HG03108 (cell line): ENCODE data around the gene UGT1A5.
"Not testable (repeated sequence)": the region's sequence is repeated elsewhere in the genome, so short reads cannot be mapped to it uniquely, and the experiment has no call there.

Experiments
- ATAC-seq: cut with Tn5 transposase; IDR thresholded peaks from one replicate; pipeline ENCODE4 v1.9.1; 2021; ENCODE audit warnings: moderate library complexity; ENCODE audit not compliant: unreplicated experiment

UGT1A5 gene

GRCh38 chr2:233692648-233693047 is 20.1 kb upstream of the UGT1A5 start, which contains the start of gene UGT1A6:
TSS of gene UGT1A6 (plus strand) at chr2:233692890. CDS start at chr2:233693005, 115 bp downstream.
- ATAC-seq: no peak

DNA sequence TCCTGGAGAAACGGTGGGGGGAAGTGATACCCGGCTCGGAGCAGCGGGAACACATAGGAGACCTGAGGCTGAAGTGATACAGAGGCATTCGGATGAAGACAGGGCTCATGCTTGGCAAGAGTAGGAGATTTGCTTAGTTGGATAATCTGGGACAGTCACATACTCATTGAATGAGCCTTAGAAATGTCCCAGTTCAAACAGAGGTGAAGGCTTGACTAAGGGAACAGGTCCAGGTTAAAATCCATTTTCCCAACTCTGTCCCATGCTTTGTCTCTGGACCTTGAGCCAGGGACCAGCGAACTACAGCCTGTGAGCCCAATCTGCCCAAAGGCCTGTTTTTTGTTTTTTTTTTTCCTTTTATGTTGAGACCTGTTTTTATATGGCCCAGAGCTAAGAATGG is 18.7 kb upstream of the UGT1A5 start:
- ATAC-seq: no peak

- no peak for ATAC-seq
These were observed 14.0 kb upstream of the UGT1A5 start for GRCh38 chr2:233698740-233699139.

GRCh38 chr2:233699424-233700027 is 13.2 kb upstream of the UGT1A5 start:
- no peak for ATAC-seq

GRCh38 chr2:233700028-233700635 is 12.6 kb upstream of the UGT1A5 start:
- no peak for ATAC-seq

DNA sequence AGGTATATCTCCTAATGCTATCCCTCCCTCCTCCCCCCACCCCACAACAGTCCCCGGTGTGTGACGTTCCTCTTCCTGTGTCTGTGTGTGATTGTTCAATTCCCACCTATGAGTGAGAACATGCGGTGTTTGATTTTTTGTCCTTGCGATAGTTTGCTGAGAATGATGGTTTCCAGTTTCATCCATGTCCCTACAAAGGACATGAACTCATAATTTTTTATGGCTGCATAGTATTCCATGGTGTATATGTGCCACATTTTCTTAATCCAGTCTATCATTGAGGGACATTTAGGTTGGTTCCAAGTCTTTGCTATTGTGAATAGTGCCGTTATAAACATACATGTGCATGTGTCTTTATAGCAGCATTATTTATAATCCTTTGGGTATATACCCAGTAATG is 11.9 kb upstream of the UGT1A5 start:
- not testable (repeated sequence) for ATAC-seq

DNA sequence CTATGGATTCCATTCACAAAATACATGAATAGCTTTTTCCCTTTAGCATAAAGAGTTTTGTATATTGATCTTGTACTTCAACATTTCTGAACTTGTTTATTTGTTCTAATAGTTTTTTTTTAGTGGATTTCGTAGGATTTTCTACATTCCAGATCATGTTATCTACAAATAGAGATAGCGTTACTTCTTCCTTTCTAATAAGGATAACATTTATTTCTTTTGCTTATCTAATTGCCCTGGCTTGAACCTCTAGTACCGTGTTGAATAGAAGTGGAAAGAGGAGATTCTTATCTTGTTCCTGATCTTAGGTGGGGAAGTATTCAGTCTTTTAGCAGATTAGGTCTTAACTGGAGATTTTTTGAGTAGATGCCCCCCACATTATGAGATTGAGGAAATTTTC is 10.5 kb upstream of the UGT1A5 start:
- no peak for ATAC-seq

DNA sequence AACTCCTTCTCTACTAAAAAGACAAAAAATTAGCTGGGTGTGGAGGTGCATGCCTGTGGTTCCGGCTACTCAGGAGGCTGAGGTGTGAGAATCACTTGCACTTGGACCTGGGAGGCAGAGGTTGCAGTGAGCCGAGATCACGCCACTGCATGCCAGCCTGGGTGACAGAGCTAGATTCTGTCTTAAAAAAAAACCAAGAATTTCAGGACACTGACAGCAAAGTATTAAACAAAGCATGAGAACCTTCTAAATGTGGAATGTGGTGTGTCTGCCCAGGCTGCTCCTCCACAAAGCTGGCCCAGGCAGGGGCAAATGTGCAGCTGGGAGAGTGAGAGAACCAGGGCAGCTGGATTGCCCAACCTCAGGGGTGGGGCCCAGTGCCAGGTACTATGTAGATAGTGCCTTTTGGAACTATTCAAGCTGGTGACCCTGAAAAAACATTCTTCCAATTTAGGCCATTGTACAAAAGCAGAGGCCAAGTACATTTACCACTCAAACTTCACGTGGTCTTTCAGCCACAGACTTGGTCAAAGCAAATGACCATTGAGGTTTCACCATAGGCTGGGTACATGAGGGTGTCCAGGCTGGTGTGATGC is 6.7 kb upstream of the UGT1A5 start:
- ATAC-seq: no peak

- ATAC-seq: no peak
These were observed 6.0 kb upstream of the UGT1A5 start for GRCh38 chr2:233706720-233707119.

DNA sequence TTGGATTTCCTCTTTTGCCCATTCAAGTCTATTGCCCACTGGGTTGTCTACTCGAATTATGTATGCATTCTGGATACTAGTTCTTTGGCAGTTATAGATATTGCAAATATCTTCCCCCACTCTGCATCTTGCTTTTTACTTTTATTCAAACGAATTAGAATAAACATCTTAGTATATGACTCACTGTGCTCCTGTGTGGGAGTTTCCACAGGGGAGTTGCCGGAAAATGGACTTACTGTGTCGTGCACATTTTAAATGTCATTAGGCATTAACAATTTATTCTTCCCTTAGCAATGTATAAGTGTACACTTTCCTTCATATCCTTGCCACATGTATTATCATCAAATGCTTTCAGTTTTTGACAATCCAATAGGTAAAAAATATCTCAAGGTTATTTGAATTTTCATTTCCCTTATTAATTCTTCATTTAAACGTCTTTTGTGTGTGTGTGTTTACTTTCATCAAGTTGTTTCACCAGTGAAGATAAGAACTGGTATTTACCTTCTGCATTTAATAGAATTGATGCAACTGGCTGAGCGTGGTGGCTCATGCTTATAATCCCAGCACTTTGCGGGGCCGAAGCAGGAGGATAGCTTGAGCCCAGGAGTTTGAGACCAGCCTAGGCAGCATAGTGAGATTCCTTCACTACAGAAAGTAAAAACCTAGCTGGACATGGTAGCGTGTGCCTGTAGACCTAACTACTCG is 4.6 kb upstream of the UGT1A5 start:
- ATAC-seq: no peak

DNA sequence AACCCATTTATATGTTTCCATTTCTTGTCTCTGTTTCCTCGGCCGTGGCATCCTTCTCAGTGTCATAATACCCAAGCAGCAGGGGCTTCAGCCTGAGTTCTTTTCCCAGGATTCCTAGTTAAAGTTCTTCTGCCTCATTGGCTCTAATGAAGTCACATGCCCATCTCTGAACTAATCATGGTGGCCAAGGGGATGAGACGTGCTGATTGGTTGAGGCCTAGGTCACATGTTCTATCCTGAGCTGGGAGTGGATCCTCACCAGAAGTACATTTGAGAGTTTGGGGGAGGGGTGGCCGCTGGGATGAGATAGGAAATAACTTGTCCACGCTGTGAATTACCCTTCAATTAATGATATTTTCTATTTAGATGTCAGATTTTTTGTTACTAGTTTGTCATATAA is 3.8 kb upstream of the UGT1A5 start:
- ATAC-seq: no peak

GRCh38 chr2:233711312-233712008 is 1.2 kb upstream of the UGT1A5 start:
- peak; percentile 59 for ATAC-seq

DNA sequence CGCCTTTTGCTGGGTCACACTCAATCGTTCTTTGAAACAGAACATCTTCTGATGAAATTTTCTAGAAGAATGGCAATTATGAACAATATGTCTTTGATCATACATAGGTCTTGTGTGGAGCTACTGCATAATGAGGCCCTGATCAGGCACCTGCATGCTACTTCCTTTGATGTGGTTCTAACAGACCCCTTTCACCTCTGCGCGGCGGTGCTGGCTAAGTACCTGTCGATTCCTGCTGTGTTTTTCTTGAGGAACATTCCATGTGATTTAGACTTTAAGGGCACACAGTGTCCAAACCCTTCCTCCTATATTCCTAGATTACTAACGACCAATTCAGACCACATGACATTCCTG is 532 bp downstream of the UGT1A5 start:
- ATAC-seq: no peak

GRCh38 chr2:233714121-233714520 is 1.4 kb downstream of the UGT1A5 start:
- ATAC-seq: no peak

- no peak for ATAC-seq
These were observed 5.8 kb downstream of the UGT1A5 start, which contains the start of gene UGT1A4 for GRCh38 chr2:233718552-233718951. TSS of gene UGT1A4 (plus strand) at chr2:233718736. CDS start at chr2:233718821, 85 bp downstream.

- ATAC-seq: no peak
These were observed 16.1 kb downstream of the UGT1A5 start, which contains the start of gene UGT1A3 for GRCh38 chr2:233728723-233729301. TSS of gene UGT1A3 (plus strand) at chr2:233729042. CDS start at chr2:233729127, 85 bp downstream.

DNA sequence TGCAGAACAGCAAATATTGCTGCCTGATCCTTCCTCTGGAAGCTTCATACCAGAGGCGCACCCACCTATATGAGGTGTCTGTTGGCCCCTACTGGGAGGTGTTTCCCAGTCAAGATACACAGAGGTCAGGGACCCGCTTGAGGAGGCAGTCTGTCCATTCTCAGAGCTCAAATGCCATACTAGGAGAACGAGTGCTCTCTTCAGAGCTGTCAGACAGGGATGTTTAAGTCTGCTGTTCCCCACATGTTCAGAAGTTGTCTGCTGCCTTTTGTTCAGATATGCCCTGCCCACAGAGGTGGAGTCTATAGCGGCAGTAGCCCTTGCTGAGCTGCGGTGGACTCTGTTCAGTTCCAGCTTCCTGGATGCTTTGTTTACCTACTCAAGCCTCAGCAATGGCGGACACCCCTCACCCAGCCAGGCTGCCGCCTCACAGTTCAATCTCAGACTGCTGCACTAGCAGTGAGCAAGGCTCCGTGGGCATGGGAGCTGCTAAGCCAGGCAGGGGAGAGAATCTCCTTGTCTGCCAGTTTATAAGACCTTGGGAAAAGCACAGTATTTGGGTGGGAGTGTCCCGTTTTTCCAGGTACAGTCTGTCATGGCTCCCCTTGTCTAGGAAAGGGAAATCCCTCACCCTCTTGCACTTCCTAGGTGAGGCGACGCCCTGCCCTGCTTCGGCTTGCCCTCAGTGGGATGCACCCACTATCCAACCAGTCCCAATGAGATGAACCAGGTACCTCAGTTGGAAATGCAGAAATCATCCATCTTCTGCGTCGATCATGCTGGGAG is 24.4 kb downstream of the UGT1A5 start:
- not testable (repeated sequence) for ATAC-seq

- no peak for ATAC-seq
These were observed 28.2 kb downstream of the UGT1A5 start for GRCh38 chr2:233740870-233741269.

DNA sequence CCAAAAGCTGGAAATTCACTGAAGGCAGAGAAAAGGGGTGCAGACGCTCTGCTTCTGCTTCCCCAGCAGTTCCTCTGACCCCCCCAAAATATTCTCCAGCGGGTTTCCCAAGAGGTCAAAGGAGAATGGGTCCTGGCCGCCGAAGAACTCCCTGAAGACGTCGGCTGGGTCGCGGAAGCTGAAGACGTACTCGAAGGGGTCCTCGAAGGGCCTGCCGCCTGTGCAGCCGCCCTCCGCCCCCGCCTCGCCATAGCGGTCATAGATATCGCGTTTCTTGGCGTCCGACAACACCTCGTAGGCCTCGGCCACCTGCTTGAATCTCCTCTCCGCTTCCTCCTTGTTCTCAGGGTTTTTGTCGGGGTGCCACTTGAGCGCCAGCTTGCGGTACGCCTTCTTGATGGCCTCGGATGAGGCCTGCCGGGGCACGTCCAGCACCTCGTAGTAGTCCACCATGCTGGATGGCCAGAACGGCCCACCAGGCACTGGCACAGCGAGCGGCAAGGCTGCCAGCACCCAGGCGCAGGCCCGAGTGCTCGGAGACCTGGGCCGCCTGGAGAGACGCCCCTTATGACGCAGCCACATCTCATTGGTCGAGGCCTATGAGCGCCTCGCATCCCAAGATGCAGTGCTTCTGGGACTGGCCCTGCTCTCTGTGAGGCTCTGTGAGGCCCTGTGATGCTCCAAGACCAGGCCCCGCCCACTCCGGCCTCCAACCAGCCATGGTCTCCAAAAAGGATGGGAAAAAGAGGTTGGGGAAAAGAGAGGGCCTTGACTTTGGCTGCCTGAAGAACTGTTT is 31.0 kb downstream of the UGT1A5 start:
- ATAC-seq: no peak
